GM12878 (cell line): ENCODE data around the gene HSD17B13. TPM values are rescaled to one million over a fixed set of nuclear protein-coding genes. Genes with fewer than 3 reads are reported as not detected.

Source experiments
- ATAC-seq: fragments of 200-7000 bp; cut with Tn5 transposase; 3 replicates; pipeline ENCODE4 v1.9.1; 2020; ENCODE audit warnings: mild to moderate bottlenecking, moderate library complexity
- BruUV-seq: library from RNA; stranded (reverse); fragments of 400-500 nt; replicated peaks from 2 replicates; lab custom pipeline; 2021; lab: Mats Ljungman, UMichigan
- CTCF ChIA-PET: fragments of 300-600 bp; sonication (Branson Sonifier 250); formaldehyde crosslinking; extraction: SDS; loops from one replicate; lab custom pipeline; 2021; ENCODE audit warnings: inconsistent platforms; lab: Yijun Ruan, JAX
- POLR2A ChIA-PET: fragments of 350-600 bp; formaldehyde crosslinking; extraction: SDS; loops from one replicate; lab custom pipeline; 2021; ENCODE audit warnings: inconsistent platforms; lab: Charles Lee
- RAD21 ChIA-PET: fragments of 300-600 bp; sonication (Branson Sonifier 250); formaldehyde crosslinking; loops from one replicate; lab custom pipeline; 2023; ENCODE audit warnings: antibody characterized with exemption; ENCODE audit not compliant: unreplicated experiment; lab: Charles Lee
- SMC1A ChIA-PET: fragments of 300-600 bp; sonication (Branson Sonifier 250); formaldehyde crosslinking; loops from one replicate; lab custom pipeline; 2023; ENCODE audit not compliant: unreplicated experiment, uncharacterized antibody; lab: Charles Lee
- DNase-seq: peaks from one replicate; pipeline ENCODE4 v3.0.0-alpha.2; 2011; ENCODE audit warnings: low read depth, low spot score
- FAIRE-seq: peaks from 3 replicates; lab custom pipeline; 2011; peaks lifted over from hg19 to GRCh38; lab: Jason Lieb, UNC
- H2AFZ ChIP-seq: 2 replicates; pipeline ENCODE4 v1.6.0; 2011; ENCODE audit warnings: low read depth, low read length, control low read depth; ENCODE audit not compliant: control insufficient read depth
- H3K27ac ChIP-seq: 2 replicates; pipeline ENCODE4 v1.5.1; 2011; ENCODE audit warnings: control low read depth; ENCODE audit not compliant: control insufficient read depth, insufficient read depth
- H3K27me3 ChIP-seq, 2 experiments: replicated peaks in 1 of 2; 2 replicates each; pipeline versions ENCODE4 v1.6.0 to v1.6.1; 2011; ENCODE audit warnings: low read length in 1 of 2; ENCODE audit not compliant: control insufficient read depth in 2 of 2, insufficient read depth in 2 of 2
- H3K36me3 ChIP-seq, 2 experiments: 2 replicates each; pipeline ENCODE4 v1.5.1; 2011; ENCODE audit warnings: low read length in 1 of 2; ENCODE audit not compliant: control insufficient read depth in 2 of 2, insufficient read depth in 2 of 2
- H3K4me1 ChIP-seq: 2 replicates; pipeline ENCODE4 v1.6.1; 2011; ENCODE audit warnings: mild to moderate bottlenecking, low read length, moderate library complexity, mixed read lengths; ENCODE audit not compliant: control insufficient read depth, insufficient read depth
- H3K4me2 ChIP-seq: 2 replicates; pipeline ENCODE4 v1.6.0; 2011; ENCODE audit warnings: control low read depth; ENCODE audit not compliant: control insufficient read depth, insufficient read depth
- H3K4me3 ChIP-seq: fragments of 200-600 bp; sonication (generic); 2 replicates; pipeline ENCODE4 v1.5.1; 2016
- H3K79me2 ChIP-seq: 2 replicates; pipeline ENCODE4 v1.6.0; 2011; ENCODE audit warnings: low read length; ENCODE audit not compliant: control insufficient read depth, insufficient read depth
- H3K9ac ChIP-seq: 2 replicates; pipeline ENCODE4 v1.8.0; 2011; ENCODE audit warnings: low read length, control low read depth, mixed read lengths; ENCODE audit not compliant: control insufficient read depth, insufficient read depth
- H3K9me3 ChIP-seq: replicated peaks from 3 replicates; pipeline ENCODE4 v1.5.1; 2011; ENCODE audit warnings: mild to moderate bottlenecking, low read length; ENCODE audit not compliant: control insufficient read depth, insufficient read depth
- H4K20me1 ChIP-seq: 2 replicates; pipeline ENCODE4 v1.6.0; 2011; ENCODE audit not compliant: control insufficient read depth, insufficient read depth
- ATF2 ChIP-seq: IDR thresholded peaks from 2 replicates; pipeline ENCODE4 v1.6.1; 2012; ENCODE audit warnings: low read length, inconsistent platforms
- BMI1 ChIP-seq: fragments of 450-650 bp; IDR thresholded peaks from 2 replicates; pipeline ENCODE4 v1.6.1; 2016; ENCODE audit warnings: mild to moderate bottlenecking, moderate library complexity, borderline replicate concordance
- HCFC1 ChIP-seq: fragments of 150-350 bp; IDR thresholded peaks from 2 replicates; pipeline ENCODE4 v1.6.1; 2014; ENCODE audit warnings: low read length
- HDAC2 ChIP-seq: fragments of 200-600 bp; sonication (generic); IDR thresholded peaks from 2 replicates; pipeline ENCODE4 v1.6.1; 2017
- JUND ChIP-seq: IDR thresholded peaks from 2 replicates; pipeline ENCODE4 v1.6.1; 2012; ENCODE audit warnings: low read depth, mild to moderate bottlenecking, low read length, improper control_type of control experiment, moderate library complexity
- MXI1 ChIP-seq: fragments of 150-350 bp; IDR thresholded peaks from 2 replicates; pipeline ENCODE4 v1.6.1; 2011; ENCODE audit warnings: low read depth, mild to moderate bottlenecking, inconsistent platforms, low read length, improper control_type of control experiment
- NFIC ChIP-seq: IDR thresholded peaks from 2 replicates; pipeline ENCODE4 v1.6.1; 2012; ENCODE audit warnings: low read depth, mild to moderate bottlenecking, inconsistent platforms, low read length, moderate library complexity
- NFXL1 ChIP-seq: fragments of 450-650 bp; IDR thresholded peaks from 2 replicates; pipeline ENCODE4 v1.6.1; 2017; ENCODE audit warnings: antibody characterized with exemption, mild to moderate bottlenecking, borderline replicate concordance
- NR2C2 ChIP-seq: IDR thresholded peaks from 2 replicates; pipeline ENCODE4 v1.6.1; 2011; ENCODE audit warnings: borderline replicate concordance, low read depth; ENCODE audit not compliant: control insufficient read depth, insufficient read length
- PBX3 ChIP-seq: IDR thresholded peaks from 2 replicates; pipeline ENCODE4 v1.6.1; 2011; ENCODE audit warnings: mild to moderate bottlenecking, low read depth, low read length, moderate library complexity; ENCODE audit not compliant: insufficient replicate concordance
- POU2F2 ChIP-seq: IDR thresholded peaks from 3 replicates; pipeline ENCODE4 v1.6.1; 2011; ENCODE audit warnings: low read depth, mild to moderate bottlenecking, low read length, borderline replicate concordance
- RB1 ChIP-seq: fragments of 450-650 bp; formaldehyde crosslinking; IDR thresholded peaks from 2 replicates; pipeline ENCODE4 v1.6.1; 2017; ENCODE audit warnings: mild to moderate bottlenecking, borderline replicate concordance
- RELA ChIP-seq: fragments of 450-650 bp; IDR thresholded peaks from 2 replicates; pipeline ENCODE4 v1.8.0; 2014; ENCODE audit warnings: borderline replicate concordance; ENCODE audit not compliant: partially characterized antibody
- SIX5 ChIP-seq: IDR thresholded peaks from 2 replicates; pipeline ENCODE4 v1.6.1; 2011; ENCODE audit warnings: mild to moderate bottlenecking, low read depth, low read length, moderate library complexity; ENCODE audit not compliant: severe bottlenecking
- STAT1 ChIP-seq: fragments of 450-650 bp; conservative IDR thresholded peaks from 2 replicates; pipeline ENCODE4 v1.6.1; 2014; ENCODE audit warnings: antibody characterized with exemption, mild to moderate bottlenecking
- SUPT20H ChIP-seq: IDR thresholded peaks from 2 replicates; pipeline ENCODE4 v1.6.1; 2011; ENCODE audit warnings: low read depth, mild to moderate bottlenecking, low read length, moderate library complexity, borderline replicate concordance; ENCODE audit not compliant: control insufficient read depth
- ZNF207 ChIP-seq: fragments of 450-650 bp; IDR thresholded peaks from 2 replicates; pipeline ENCODE4 v1.6.1; 2014; ENCODE audit warnings: antibody characterized with exemption, mild to moderate bottlenecking, borderline replicate concordance
- ZSCAN29 ChIP-seq: fragments of 450-650 bp; IDR thresholded peaks from 2 replicates; pipeline ENCODE4 v1.6.1; 2017; ENCODE audit warnings: mild to moderate bottlenecking, moderate library complexity
- WGBS: methylation state at CpG from one replicate; pipeline ENCODE4 v1.1.6; 2016; ENCODE audit warnings: low lambda C conversion rate; ENCODE audit not compliant: insufficient replicate concordance, insufficient coverage; ENCODE audit errors: missing lambda C conversion rate; 5-methylcytosine and 5-hydroxymethylcytosine counted together
- in situ Hi-C: fragments of 300-500 bp; cut with MboI; formaldehyde crosslinking; loops from 9 replicates; pipeline ENCODE4 v1.14.3; 2018; ENCODE audit warnings: mixed read lengths
- intact Hi-C: fragments of 100-400 bp; cut with micrococcal nuclease; formaldehyde crosslinking; loops from one replicate; pipeline ENCODE4 v1.14.2; 2022; ENCODE audit not compliant: unreplicated experiment
- polyA plus RNA-seq, 11 experiments: library from polyadenylated mRNA; depleted of rRNA in 4 of 11; unstranded in 6 of 11; stranded (reverse) in 5 of 11; fragments of >200 nt; fragmentation: Nextera tagmentation in 4 of 11; fragmentation: Illumina TruSeq in 1 of 11; extraction: Ambion mirVana in 4 of 11; extraction: Trizol in 1 of 11; gene quantifications; 1 replicate in 1 of 11; 2 replicates in 10 of 11; pipeline versions ENCODE4 v1.2.1 to v1.2.3, GENCODE V29; 2011 to 2016; ENCODE audit warnings: inconsistent platforms in 2 of 11, missing spikeins in 2 of 11, low read depth in 1 of 11
- total RNA-seq, 4 experiments: library from RNA; depleted of rRNA in 3 of 4; stranded (reverse); fragments of >200 nt in 3 of 4; fragmentation: Illumina TruSeq in 1 of 4; extraction: Trizol in 1 of 4; gene quantifications; 2 replicates each; pipeline versions ENCODE4 v1.2.1 to v1.2.3, GENCODE V29; 2013 to 2021
- TF ChIP-seq, protein P1 (sequence below): fragments of 450-650 bp; IDR thresholded peaks from 2 replicates; pipeline ENCODE4 v1.6.1; 2014; ENCODE audit warnings: mild to moderate bottlenecking
- TF ChIP-seq, protein P2 (sequence below): IDR thresholded peaks from 2 replicates; pipeline ENCODE4 v1.6.1; 2012; ENCODE audit warnings: low read depth, low read length, improper control_type of control experiment

HSD17B13 gene
- total and polyA plus RNA-seq, 10 of the 15 experiments (the other 5 are each of a cell fraction or from before 2014, with no cell fraction given) = 0.03 to 0.09 (median 0.04) TPM; not detected in 4

DNA sequence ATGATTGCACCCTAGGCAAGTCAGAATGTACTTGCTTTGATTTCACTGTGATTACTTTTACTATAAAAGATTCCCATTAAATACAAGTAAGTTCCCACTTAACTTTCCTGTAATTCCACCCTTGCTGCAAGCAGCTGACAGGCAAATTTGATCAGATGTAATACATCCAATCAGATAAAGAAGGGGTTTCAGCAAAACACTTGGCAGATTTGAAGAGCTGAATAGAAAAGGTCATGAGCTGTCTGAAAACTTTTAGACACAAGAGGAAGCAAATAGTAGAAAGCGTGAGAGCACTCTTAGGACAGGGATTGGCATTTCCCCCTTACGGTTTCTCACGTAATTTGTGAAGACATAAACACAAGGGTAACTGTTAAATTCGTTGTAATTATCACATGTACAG lies 22.8 kb downstream of the HSD17B13 start (continued):
- no peak for TF ChIP-seq SIX5
- no peak for TF ChIP-seq ATF2
- no peak for TF ChIP-seq NFIC
- TF ChIP-seq STAT1 = no peak
- no peak for TF ChIP-seq HCFC1
- TF ChIP-seq, protein P1, sequence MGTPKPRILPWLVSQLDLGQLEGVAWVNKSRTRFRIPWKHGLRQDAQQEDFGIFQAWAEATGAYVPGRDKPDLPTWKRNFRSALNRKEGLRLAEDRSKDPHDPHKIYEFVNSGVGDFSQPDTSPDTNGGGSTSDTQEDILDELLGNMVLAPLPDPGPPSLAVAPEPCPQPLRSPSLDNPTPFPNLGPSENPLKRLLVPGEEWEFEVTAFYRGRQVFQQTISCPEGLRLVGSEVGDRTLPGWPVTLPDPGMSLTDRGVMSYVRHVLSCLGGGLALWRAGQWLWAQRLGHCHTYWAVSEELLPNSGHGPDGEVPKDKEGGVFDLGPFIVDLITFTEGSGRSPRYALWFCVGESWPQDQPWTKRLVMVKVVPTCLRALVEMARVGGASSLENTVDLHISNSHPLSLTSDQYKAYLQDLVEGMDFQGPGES = no peak
- TF ChIP-seq NR2C2 = no peak
- TF ChIP-seq SUPT20H = no peak
- TF ChIP-seq ZSCAN29 = no peak
- TF ChIP-seq, protein P2, sequence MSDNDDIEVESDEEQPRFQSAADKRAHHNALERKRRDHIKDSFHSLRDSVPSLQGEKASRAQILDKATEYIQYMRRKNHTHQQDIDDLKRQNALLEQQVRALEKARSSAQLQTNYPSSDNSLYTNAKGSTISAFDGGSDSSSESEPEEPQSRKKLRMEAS = no peak

GRCh38 chr4:87298362-87298761 lies 24.3 kb downstream of the HSD17B13 start:
- no peaks in the 10 kb centered on the region; the same call in 1 of the 3 replicates for H3K9me3 ChIP-seq
- FAIRE-seq (no peak), DNase-seq (no peak), ATAC-seq (no peak)
- H2AFZ ChIP-seq = no peak overlapping the region
- SMC1A ChIA-PET = interaction anchor here (0.6 kb wide), 1 partner anchor 354 kb away, joined by 3 read pairs; no protein-coding TSS in a partner anchor
- no peaks in the 10 kb centered on the region for H4K20me1 ChIP-seq
- intact Hi-C loops (no loop called here), in situ Hi-C loops (no loop called here)
- H3K4me3 ChIP-seq = no peak overlapping the region
- POLR2A ChIA-PET = no interaction called here
- no peak overlapping the region for H3K27ac ChIP-seq
- no peaks in the 10 kb centered on the region for H3K36me3 ChIP-seq
- H3K27me3 ChIP-seq = no peaks in the 10 kb centered on the region
- H3K79me2 ChIP-seq = no peaks in the 10 kb centered on the region
- no TSS peak for BruUV-seq
- no peak overlapping the region for H3K9ac ChIP-seq
- no peak overlapping the region for H3K4me2 ChIP-seq
- whole genome bisulfite sequencing = 14% methylated on average over 2 of the region's 2 CpGs
- no peaks in the 10 kb centered on the region for H3K4me1 ChIP-seq
- CTCF ChIA-PET = no interaction called here
- RAD21 ChIA-PET = no interaction called here
- TF ChIP-seq BMI1 (no peak), NFXL1 (no peak), ZNF207 (no peak), RELA (no peak), JUND (no peak), RB1 (no peak), HDAC2 (no peak), PBX3 (no peak), MXI1 (no peak), HCFC1 (no peak), POU2F2 (no peak)
